Gastrocnemius medialis (tissue), 4 donors: ENCODE data around the gene KRT14.

ENCODE experiments used
- POLR2A ChIP-seq, 2 donors: fragments of 450-650 bp; IDR thresholded peaks; one replicate each; pipeline ENCODE4 v1.6.1; 2017; ENCODE audit warnings: antibody characterized with exemption in 2 of 2, mild to moderate bottlenecking in 2 of 2, moderate library complexity in 2 of 2
- TF ChIP-seq, protein P1 (sequence below), 5 experiments: fragments of 450-650 bp in 3 of 5; fragments of 200-600 bp in 2 of 5; sonication (generic) in 2 of 5; IDR thresholded peaks in 4 of 5; conservative IDR thresholded peaks in 1 of 5; 1 replicate in 4 of 5; 2 replicates in 1 of 5; pipeline ENCODE4 v1.5.1; 2016 to 2019; ENCODE audit warnings: antibody characterized with exemption in 5 of 5, mild to moderate bottlenecking in 3 of 5, moderate library complexity in 3 of 5

DNA sequence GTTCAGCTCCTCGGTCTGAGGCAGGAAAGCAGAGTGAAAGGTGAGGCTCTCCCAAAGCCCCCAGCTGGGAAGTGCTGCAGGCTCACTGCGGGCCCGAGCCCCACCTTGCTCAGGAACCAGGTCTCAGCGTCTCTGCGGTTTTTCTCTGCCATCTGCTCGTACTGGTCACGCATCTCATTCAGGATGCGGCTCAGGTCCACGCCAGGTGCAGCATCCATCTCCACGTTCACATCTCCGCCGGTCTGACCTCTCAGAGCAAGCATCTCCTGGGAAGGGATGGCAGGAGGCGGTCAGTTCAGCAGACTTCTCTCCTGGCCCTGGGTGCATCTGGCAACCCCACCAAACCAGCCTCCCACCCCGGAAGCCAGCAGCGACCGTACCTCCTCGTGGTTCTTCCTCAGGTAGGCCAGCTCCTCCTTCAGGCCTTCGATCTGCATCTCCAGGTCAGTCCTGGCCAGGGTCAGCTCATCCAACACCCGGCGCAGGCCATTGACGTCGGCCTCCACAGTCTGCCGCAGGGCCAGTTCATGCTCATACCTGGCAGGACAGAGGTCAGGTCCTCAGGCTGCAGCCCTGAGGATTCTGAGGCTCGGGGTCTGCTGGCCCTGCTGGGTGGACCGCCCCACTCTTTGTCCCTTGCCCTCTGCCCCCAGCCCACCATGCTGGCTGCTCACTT is 24.4 kb upstream of the KRT14 start:
- TF ChIP-seq, protein P1, sequence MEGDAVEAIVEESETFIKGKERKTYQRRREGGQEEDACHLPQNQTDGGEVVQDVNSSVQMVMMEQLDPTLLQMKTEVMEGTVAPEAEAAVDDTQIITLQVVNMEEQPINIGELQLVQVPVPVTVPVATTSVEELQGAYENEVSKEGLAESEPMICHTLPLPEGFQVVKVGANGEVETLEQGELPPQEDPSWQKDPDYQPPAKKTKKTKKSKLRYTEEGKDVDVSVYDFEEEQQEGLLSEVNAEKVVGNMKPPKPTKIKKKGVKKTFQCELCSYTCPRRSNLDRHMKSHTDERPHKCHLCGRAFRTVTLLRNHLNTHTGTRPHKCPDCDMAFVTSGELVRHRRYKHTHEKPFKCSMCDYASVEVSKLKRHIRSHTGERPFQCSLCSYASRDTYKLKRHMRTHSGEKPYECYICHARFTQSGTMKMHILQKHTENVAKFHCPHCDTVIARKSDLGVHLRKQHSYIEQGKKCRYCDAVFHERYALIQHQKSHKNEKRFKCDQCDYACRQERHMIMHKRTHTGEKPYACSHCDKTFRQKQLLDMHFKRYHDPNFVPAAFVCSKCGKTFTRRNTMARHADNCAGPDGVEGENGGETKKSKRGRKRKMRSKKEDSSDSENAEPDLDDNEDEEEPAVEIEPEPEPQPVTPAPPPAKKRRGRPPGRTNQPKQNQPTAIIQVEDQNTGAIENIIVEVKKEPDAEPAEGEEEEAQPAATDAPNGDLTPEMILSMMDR (IDR thresholded peaks at IDR 0.05 in 4 of 5, conservative IDR thresholded peaks at IDR 0.05 in 1 of 5) = no peak
- TF ChIP-seq POLR2A (IDR thresholded peaks at IDR 0.05) = no peak
